Pulmonary artery endothelial cell (primary cell): ENCODE measurements around the gene ARTN. TPM values are rescaled to one million over a fixed set of nuclear protein-coding genes. Genes with fewer than 3 reads are reported as not detected.

Experiments
- DNase-seq: peaks from one replicate; pipeline ENCODE4 v3.0.0-alpha.2; 2011; ENCODE audit warnings: low read depth, low spot score
- total RNA-seq: library from RNA; depleted of rRNA; stranded (reverse); fragments of >200 nt; gene quantifications from 2 replicates; pipeline ENCODE4 v1.2.3, GENCODE V29; 2014

ARTN gene
- total RNA-seq, 1 donor from 2014 or later: not detected

GRCh38 chr1:43984855-43985254 is 51.3 kb downstream of the ARTN start:
- no peak for DNase-seq

GRCh38 chr1:43985984-43986595 is 52.5 kb downstream of the ARTN start:
- DNase-seq: no peak

- no peak for DNase-seq
These were observed 53.1 kb downstream of the ARTN start for GRCh38 chr1:43986712-43987111.

Other genes starting within 250 kb of the ARTN start
- gene ST3GAL3, start 226.3 kb upstream of the ARTN start, total RNA-seq: 12.7 and 17.1 TPM in 2 replicates
- gene IPO13, start 13.1 kb downstream of the ARTN start, total RNA-seq: 8.6 and 17.6 TPM in 2 replicates
- 25.9 and 35.7 TPM in 2 replicates for gene DPH2, start 36.2 kb downstream of the ARTN start, total RNA-seq
- 96.9 and 107 TPM in 2 replicates for gene ATP6V0B, start 41.2 kb downstream of the ARTN start, total RNA-seq
- 75.5 and 100 TPM in 2 replicates for gene B4GALT2, start 45.4 kb downstream of the ARTN start, total RNA-seq
- 2.1 and 2.8 TPM in 2 replicates for gene CCDC24, start 57.8 kb downstream of the ARTN start, total RNA-seq
- 0.40 and 0.60 TPM in 2 replicates for gene SLC6A9, start 97.7 kb downstream of the ARTN start, total RNA-seq
- not detected in 2 replicates for gene KLF17, start 185.0 kb downstream of the ARTN start, total RNA-seq
- gene KLF18, start 207.8 kb downstream of the ARTN start, total RNA-seq: not detected in 2 replicates